RCC 7860 (cell line): ENCODE results near the gene ZNF593.
A peak's percentile ranks its signal among the peaks of the same experiment; 100 is the strongest.

Source experiments
- DNase-seq: peaks from one replicate; pipeline ENCODE4 v3.0.0-alpha.2; 2015; ENCODE audit warnings: low spot score
- FAIRE-seq: peaks from 2 replicates; lab custom pipeline; 2012; peaks lifted over from hg19 to GRCh38; lab: Jason Lieb, UNC

The ZNF593 gene

GRCh38 chr1:26168410-26169197, 1.1 kb upstream of the ZNF593 start, which contains the start of gene C1orf232:
Gene C1orf232 (minus strand): TSS chr1:26168963. CDS start chr1:26168499, 464 bp downstream.
- FAIRE-seq (no peak), DNase-seq (no peak)

GRCh38 chr1:26169198-26169554, 532 bp upstream of the ZNF593 start:
- FAIRE-seq (no peak), DNase-seq (no peak)

- no peak for FAIRE-seq
Observed at GRCh38 chr1:26170472-26170821, 739 bp downstream of the ZNF593 start.

GRCh38 chr1:26171084-26172072, 1.7 kb downstream of the ZNF593 start, which contains the start of gene ZNF593OS:
Gene ZNF593OS (minus strand): TSS chr1:26171832. CDS start chr1:26171661, 171 bp downstream.
- no peak for DNase-seq
- FAIRE-seq: no peak

More at GRCh38 chr1:26170472-26170821, 739 bp downstream of the ZNF593 start:
- no peak for DNase-seq

- DNase-seq (no peak), FAIRE-seq (no peak)
Observed at GRCh38 chr1:26175346-26175745, 5.6 kb downstream of the ZNF593 start.

GRCh38 chr1:26177182-26177684, 7.5 kb downstream of the ZNF593 start, which contains the start of gene CNKSR1:
Gene CNKSR1 (plus strand): TSS chr1:26177491. CDS start chr1:26177548, 57 bp downstream.
- DNase-seq (no peak), FAIRE-seq (no peak)

GRCh38 chr1:26180010-26180506, 10.3 kb downstream of the ZNF593 start:
- FAIRE-seq (no peak), DNase-seq (no peak)

GRCh38 chr1:26181586-26182382, 12.1 kb downstream of the ZNF593 start:
- DNase-seq (peak; percentile 76), FAIRE-seq (peak; percentile 88)

- FAIRE-seq (no peak), DNase-seq (no peak)
Observed at GRCh38 chr1:26182383-26182696, 12.6 kb downstream of the ZNF593 start.

GRCh38 chr1:26184086-26184485, 14.4 kb downstream of the ZNF593 start:
- DNase-seq (no peak), FAIRE-seq (no peak)

GRCh38 chr1:26184883-26185282, 15.2 kb downstream of the ZNF593 start:
- FAIRE-seq (no peak), DNase-seq (no peak)

GRCh38 chr1:26187882-26188281, 18.2 kb downstream of the ZNF593 start:
- no peak for FAIRE-seq

GRCh38 chr1:26188477-26188876, 18.8 kb downstream of the ZNF593 start:
- DNase-seq (no peak), FAIRE-seq (no peak)

More at GRCh38 chr1:26187882-26188281, 18.2 kb downstream of the ZNF593 start:
- no peak for DNase-seq

- no peak for DNase-seq
- FAIRE-seq: no peak
Observed at GRCh38 chr1:26189331-26189730, 19.6 kb downstream of the ZNF593 start.

GRCh38 chr1:26189751-26190275, 20.1 kb downstream of the ZNF593 start:
- FAIRE-seq (no peak), DNase-seq (no peak)

- no peak for FAIRE-seq
- DNase-seq: peak; percentile 64
Observed at GRCh38 chr1:26190373-26190987, 20.8 kb downstream of the ZNF593 start, which contains the start of gene CATSPER4. Gene CATSPER4 (plus strand): TSS chr1:26190602. CDS start chr1:26190628, 26 bp downstream.

- FAIRE-seq: no peak
- no peak for DNase-seq
Observed at GRCh38 chr1:26191739-26192138, 22.0 kb downstream of the ZNF593 start.

GRCh38 chr1:26195805-26196204, 26.1 kb downstream of the ZNF593 start:
- no peak for FAIRE-seq

GRCh38 chr1:26197301-26197700, 27.6 kb downstream of the ZNF593 start:
- FAIRE-seq (no peak), DNase-seq (no peak)

More at GRCh38 chr1:26195805-26196204, 26.1 kb downstream of the ZNF593 start:
- no peak for DNase-seq
